Vagina (tissue), 2 donors: ENCODE results near the gene CSH2. TPM values are rescaled to one million over a fixed set of nuclear protein-coding genes. Genes with fewer than 3 reads are reported as not detected.
"Not testable (repeated sequence)": the region's sequence is repeated elsewhere in the genome, so short reads cannot be mapped to it uniquely, and the experiment has no call there.

Experiments used
- DNase-seq, 2 donors: peaks; one replicate each; pipeline ENCODE4 v3.0.0-alpha.2; 2017; ENCODE audit errors: extremely low spot score in 2 of 2
- H3K27ac ChIP-seq: fragments of 200-600 bp; sonication (generic); one replicate; pipeline ENCODE4 v1.5.1; 2019
- H3K27me3 ChIP-seq: fragments of 200-600 bp; sonication (generic); one replicate; pipeline ENCODE4 v1.5.1; 2019
- H3K36me3 ChIP-seq, 2 donors: fragments of 200-600 bp; sonication (generic); one replicate each; pipeline ENCODE4 v1.5.1; 2017 to 2019
- H3K4me1 ChIP-seq: fragments of 200-600 bp; sonication (generic); one replicate; pipeline ENCODE4 v1.5.1; 2019
- H3K4me3 ChIP-seq, 2 donors: fragments of 200-600 bp; sonication (generic); 1 replicate in 1 of 2; 2 replicates in 1 of 2; pipeline ENCODE4 v1.5.1; 2016 to 2019
- H3K9me3 ChIP-seq: fragments of 200-600 bp; sonication (generic); one replicate; pipeline ENCODE4 v1.5.1; 2019
- POLR2A ChIP-seq, 2 donors: fragments of 450-650 bp; IDR thresholded peaks; one replicate each; pipeline ENCODE4 v1.6.1; 2017; ENCODE audit warnings: antibody characterized with exemption in 2 of 2, mild to moderate bottlenecking in 2 of 2, moderate library complexity in 2 of 2
- POLR2AphosphoS5 ChIP-seq, 2 donors: sonication (generic); formaldehyde crosslinking; IDR thresholded peaks; one replicate each; pipeline ENCODE4 v1.9.0; 2017; ENCODE audit warnings: antibody characterized with exemption in 2 of 2, mild to moderate bottlenecking in 2 of 2, low read depth in 1 of 2; ENCODE audit not compliant: insufficient read depth in 1 of 2
- intact Hi-C: fragments of 100-400 bp; cut with DNase I; formaldehyde crosslinking; loops from one replicate; pipeline ENCODE4 v1.15.1; 2023
- total RNA-seq: library from RNA; depleted of rRNA; stranded (reverse); fragments of >200 nt; gene quantifications from one replicate; pipeline ENCODE4 v1.2.3, GENCODE V29; 2016
- TF ChIP-seq, protein P1 (sequence below), 3 experiments: fragments of 450-650 bp in 2 of 3; fragments of 200-600 bp in 1 of 3; sonication (generic) in 1 of 3; IDR thresholded peaks; one replicate each; pipeline ENCODE4 v1.5.1; 2017 to 2019; ENCODE audit warnings: antibody characterized with exemption in 3 of 3, mild to moderate bottlenecking in 2 of 3, moderate library complexity in 2 of 3

Gene CSH2
- total RNA-seq, 1 donor from 2014 or later = not detected

DNA sequence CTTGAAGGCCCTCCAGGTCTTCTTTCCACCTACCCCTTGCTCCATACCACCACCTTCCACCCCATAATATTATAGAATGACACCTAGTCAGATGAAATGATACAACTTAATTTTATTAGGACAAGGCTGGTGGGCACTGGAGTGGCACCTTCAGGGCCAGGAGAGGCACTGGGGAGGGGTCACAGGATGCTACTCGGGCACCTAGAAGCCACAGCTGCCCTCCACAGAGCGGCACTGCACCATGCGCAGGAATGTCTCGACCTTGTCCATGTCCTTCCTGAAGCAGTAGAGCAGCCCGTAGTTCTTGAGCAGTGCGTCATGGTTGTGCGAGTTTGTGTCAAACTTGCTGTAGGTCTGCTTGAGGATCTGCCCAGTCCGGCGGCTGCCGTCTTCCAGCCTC, 21.3 kb upstream of the CSH2 start:
- H3K4me1 ChIP-seq, H3K36me3 ChIP-seq, H3K4me3 ChIP-seq, H3K27ac ChIP-seq, H3K9me3 ChIP-seq, H3K27me3 ChIP-seq, intact Hi-C loops, DNase-seq: not testable (repeated sequence)

DNA sequence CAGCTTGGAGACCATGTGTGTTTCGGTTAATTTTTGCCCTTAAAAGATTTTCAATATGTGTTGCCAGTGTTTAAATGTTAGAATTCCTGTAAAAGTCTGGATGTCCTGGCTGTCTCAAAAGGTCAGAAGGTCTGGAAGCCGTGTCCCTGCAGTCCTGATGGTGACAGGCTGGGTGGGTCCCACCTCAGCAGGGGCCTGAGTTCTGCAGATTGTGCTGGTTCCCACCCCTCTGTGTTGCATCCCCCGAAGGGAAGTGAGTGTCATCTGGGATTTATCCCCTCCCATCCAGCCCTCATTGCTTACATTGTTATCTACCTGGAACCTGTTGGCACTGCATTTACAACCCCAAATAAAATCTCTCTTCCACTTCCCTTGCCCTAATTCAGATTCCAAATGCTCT, 20.5 kb upstream of the CSH2 start:
- H3K9me3 ChIP-seq, H3K4me3 ChIP-seq, H3K27ac ChIP-seq, intact Hi-C loops, H3K27me3 ChIP-seq, H3K4me1 ChIP-seq, DNase-seq, H3K36me3 ChIP-seq: not testable (repeated sequence)

DNA sequence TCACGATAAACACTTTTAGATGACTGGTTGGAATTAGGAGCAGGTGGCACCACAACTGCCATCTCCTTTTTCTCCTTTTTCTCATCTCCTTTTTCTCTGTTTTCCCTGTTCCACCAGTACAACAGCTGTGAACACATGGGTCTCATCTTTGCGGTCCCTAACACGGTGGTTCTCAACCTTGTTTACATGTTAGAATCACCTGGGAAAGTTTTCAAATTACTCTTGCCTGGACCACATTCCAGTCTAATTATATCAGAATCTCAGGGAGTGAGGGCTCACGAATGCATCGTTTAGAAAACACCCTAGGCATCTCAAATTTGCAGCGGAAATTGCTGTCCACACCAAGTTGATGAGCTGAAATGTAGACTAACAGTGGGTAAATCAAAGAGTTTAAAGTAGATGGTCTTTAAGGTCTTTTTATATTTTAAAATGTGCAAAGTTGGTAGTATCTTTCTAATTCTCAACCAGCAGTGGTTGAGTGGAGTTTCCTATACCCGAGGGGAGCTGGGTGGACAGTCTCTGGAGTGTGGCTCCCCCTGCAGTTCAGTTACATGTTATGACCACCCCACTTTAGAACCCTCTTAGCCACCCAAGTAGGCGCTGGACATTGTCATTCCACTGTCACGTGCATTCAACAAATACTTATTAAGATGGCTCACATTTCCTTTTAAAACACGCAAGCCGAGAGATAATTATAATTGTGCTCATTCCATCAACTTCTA, 19.0 kb upstream of the CSH2 start:
- intact Hi-C loops, H3K4me1 ChIP-seq, H3K4me3 ChIP-seq, H3K9me3 ChIP-seq, H3K27me3 ChIP-seq, H3K27ac ChIP-seq, DNase-seq, H3K36me3 ChIP-seq: not testable (repeated sequence)

DNA sequence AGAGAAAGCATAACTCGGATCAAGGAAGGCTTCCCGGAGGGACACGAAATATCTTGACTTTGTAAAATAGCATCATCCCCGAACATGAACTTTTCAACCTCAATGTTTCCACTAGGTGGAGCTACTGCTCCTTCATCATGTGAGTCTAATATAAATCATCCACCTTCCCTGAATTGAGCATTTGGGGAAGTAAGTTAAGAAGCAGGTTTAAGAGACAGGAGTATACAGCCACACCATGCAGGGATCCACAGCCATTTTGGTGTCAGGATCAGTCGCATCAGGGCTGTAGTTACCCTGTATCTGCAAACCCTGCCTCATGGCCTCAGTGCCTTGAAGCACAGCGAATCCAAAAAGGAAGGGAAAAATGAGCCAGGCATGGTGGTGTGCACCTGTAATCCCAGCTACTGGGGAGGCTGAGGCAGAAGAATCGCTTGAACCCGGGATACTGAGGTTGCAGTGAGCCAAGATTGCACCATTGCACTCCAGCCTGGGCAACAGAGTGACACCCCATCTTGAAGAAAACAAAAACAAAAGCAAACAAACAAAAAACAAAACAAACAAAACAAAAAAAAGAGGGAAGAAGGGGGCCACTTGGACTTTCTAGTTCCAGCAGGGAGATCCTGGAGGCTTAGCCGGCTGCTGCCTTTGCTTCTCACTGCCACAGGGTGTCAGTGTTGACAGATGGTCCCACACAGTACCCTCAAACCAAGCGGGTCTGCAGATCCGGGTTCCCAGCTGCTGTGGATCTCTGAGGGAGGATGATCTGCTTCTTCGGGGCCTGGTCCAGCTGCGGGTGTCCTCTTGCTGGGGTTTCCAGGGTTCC, 15.8 kb upstream of the CSH2 start:
- H3K27ac ChIP-seq, intact Hi-C loops, DNase-seq, H3K9me3 ChIP-seq, H3K27me3 ChIP-seq, H3K4me1 ChIP-seq, H3K36me3 ChIP-seq, H3K4me3 ChIP-seq: not testable (repeated sequence)
- TF ChIP-seq, protein P1, sequence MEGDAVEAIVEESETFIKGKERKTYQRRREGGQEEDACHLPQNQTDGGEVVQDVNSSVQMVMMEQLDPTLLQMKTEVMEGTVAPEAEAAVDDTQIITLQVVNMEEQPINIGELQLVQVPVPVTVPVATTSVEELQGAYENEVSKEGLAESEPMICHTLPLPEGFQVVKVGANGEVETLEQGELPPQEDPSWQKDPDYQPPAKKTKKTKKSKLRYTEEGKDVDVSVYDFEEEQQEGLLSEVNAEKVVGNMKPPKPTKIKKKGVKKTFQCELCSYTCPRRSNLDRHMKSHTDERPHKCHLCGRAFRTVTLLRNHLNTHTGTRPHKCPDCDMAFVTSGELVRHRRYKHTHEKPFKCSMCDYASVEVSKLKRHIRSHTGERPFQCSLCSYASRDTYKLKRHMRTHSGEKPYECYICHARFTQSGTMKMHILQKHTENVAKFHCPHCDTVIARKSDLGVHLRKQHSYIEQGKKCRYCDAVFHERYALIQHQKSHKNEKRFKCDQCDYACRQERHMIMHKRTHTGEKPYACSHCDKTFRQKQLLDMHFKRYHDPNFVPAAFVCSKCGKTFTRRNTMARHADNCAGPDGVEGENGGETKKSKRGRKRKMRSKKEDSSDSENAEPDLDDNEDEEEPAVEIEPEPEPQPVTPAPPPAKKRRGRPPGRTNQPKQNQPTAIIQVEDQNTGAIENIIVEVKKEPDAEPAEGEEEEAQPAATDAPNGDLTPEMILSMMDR (IDR thresholded peaks at IDR 0.05) = peak in 1 of 3 experiments; percentile 16

DNA sequence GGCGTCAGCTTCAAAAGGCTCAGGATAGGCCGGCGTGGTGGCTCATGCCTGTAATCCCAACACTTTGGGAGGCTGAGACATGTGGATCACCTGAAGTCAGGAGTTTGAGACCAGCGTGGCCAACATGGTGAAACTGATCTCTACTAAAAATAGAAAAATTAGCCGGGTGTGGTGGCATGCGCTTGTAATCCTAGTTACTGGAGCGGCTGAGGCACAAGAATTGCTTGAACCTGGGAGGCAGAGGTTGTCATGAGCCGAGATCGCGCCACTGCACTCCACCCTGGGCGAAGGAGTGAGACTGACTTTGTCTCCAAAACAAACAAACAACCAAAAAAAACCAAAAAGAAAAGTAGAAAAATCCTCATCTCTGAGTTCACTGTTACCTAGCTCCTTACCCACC, 11.6 kb upstream of the CSH2 start:
- H3K36me3 ChIP-seq, H3K27ac ChIP-seq, H3K4me1 ChIP-seq, H3K27me3 ChIP-seq, DNase-seq, H3K4me3 ChIP-seq, H3K9me3 ChIP-seq, intact Hi-C loops: not testable (repeated sequence)

DNA sequence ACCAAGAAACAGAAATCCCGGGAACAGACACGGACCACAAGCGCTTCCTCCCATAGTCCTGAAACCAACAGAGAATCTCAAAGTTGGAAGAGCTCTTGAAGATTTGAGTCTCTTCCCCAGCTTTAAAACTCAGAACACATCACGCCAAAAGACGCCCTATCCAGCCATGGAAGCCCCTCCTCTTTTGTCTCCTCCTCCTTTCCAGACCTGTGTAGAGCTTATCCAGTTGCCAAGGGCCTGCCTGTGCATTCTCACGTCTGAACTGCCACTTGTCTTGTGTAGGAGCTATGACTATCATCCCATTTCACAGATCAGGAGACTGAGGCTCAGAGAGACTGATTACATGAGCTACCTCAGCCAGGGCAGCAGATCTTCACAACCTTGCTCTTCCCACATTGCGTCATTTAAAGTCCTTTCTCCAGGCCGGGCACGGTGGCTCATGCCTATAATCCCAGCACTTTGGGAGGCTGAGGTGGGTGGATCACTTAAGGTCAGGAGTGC, 9.2 kb upstream of the CSH2 start:
- intact Hi-C loops, H3K27me3 ChIP-seq, DNase-seq, H3K27ac ChIP-seq, H3K4me1 ChIP-seq, H3K4me3 ChIP-seq, H3K9me3 ChIP-seq, H3K36me3 ChIP-seq: not testable (repeated sequence)

DNA sequence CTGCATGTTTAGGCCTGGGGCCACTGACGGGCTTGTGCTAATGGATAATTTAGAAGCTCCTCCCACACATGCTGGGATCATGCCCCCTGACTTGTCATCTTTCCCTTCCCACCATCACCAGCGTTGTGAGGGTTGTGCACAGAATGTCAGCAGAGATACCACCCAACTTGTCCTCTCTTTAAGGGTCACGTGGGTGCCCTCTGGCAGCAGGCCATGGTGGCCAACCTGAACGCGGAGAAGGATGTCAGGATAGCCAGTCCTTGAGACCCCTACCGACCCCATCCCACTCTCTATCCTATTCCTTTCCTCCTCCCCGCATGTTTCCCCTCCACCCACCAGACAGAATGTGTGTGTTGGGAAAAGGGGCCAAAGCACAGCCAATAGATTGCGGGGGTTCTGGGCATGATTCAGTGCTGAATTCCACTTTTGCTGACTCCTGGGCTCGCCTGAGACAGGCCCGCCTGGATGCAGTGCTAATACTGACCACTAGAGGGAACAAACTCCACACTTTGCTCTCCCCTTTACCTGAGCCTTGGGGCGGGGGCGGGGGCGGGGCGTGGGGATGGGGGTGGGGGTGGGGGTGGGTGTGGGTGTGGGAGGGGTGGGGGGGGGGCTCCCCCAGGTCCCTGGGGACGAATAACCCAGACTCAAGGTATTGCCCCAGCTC, 8.6 kb upstream of the CSH2 start, which contains the start of gene GH2:
Gene GH2 (minus strand): TSS at position 10 of the 667 bp plus-strand sequence. CDS start 143 bp downstream, outside the sequence.
- Histone ChIP-seq H3K4me1 (no peaks in the 10 kb centered on the region), H3K27ac (no peak within 1 kb of the TSS), H3K9me3 (no peaks in the 10 kb centered on the region), H3K4me3 (no peak within 1 kb of the TSS), H3K36me3 (no peaks in the 10 kb centered on the region), H3K27me3 (no peaks in the 10 kb centered on the region)
- intact Hi-C loops = no loop called here
- no peak for DNase-seq
- TF ChIP-seq, protein P1 (IDR thresholded peaks at IDR 0.05) = peak in 2 of 3 experiments; percentile 12 to 21
- TF ChIP-seq POLR2AphosphoS5 (IDR thresholded peaks at IDR 0.05; ENCODE audit: insufficient read depth in 1 of 2, low read depth in 1 of 2) (no peak), POLR2A (IDR thresholded peaks at IDR 0.05) (no peak)

DNA sequence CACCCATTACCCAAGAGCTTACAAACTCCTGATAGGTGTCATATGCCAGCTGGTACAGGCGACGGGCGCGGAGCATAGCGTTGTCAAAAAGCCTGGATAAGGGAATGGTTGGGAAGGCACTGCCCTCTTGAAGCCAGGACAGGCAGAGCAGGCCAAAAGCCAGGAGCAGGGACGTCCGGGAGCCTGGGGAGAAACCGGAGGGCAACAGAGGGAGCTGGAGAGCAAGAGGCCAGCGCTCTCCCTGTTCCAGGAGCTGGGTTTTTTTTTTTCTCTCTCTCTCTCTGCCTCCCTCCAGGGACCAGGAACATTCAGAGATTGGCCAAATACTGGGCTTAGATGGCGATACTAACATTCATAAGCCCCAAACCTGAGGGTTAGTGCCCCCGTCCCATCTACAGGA, 7.9 kb upstream of the CSH2 start:
- DNase-seq, H3K9me3 ChIP-seq, H3K27me3 ChIP-seq, H3K4me3 ChIP-seq, H3K36me3 ChIP-seq, H3K4me1 ChIP-seq, intact Hi-C loops, H3K27ac ChIP-seq: not testable (repeated sequence)
